ENCODE measurements around the gene B4GALT2. TPM values are rescaled to one million over a fixed set of nuclear protein-coding genes. Genes with fewer than 3 reads are reported as not detected.

The B4GALT2 gene
- total RNA-seq, 1 experiment from 2014 or later: 76.8 TPM

DNA sequence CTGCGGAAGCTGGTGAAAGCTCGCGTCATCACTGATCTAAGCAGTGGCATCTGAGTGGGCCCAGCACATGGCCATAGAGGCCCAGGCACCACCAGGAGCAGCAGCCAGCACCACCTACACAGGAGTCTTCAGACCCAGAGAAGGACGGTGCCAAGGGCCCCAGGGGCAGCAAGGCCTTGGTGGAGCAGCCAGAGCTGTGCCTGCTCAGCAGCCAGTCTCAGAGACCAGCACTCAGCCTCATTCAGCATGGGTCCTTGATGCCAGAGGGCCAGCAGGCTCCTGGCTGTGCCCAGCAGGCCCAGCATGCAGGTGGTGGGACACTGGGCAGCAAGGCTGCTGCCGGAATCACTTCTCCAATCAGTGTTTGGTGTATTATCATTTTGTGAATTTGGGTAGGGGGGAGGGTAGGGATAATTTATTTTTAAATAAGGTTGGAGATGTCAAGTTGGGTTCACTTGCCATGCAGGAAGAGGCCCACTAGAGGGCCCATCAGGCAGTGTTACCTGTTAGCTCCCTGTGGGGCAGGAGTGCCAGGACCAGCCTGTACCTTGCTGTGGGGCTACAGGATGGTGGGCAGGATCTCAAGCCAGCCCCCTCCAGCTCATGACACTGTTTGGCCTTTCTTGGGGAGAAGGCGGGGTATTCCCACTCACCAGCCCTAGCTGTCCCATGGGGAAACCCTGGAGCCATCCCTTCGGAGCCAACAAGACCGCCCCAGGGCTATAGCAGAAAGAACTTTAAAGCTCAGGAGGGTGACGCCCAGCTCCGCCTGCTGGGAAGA lies 48.7 kb upstream of the B4GALT2 start:
- Histone ChIP-seq H3K27me3 (ENCODE audit: insufficient read depth, low read length) (no peaks in the 10 kb centered on the region), H4K20me1 (ENCODE audit: insufficient read depth) (no peaks in the 10 kb centered on the region), H3K36me3 (ENCODE audit: control insufficient read depth in 1 of 2, insufficient read depth in 2 of 2, low read length in 2 of 2) (no peaks in the 10 kb centered on the region), H3K4me3 (replicated peaks in 1 of 2; ENCODE audit: low read depth in 1 of 2, low read length in 2 of 2) (peak overlapping the region in 1 of 2 experiments; percentile 32; a peak in 1 of 4 replicates), H3K79me2 (ENCODE audit: insufficient read depth, low read length) (peaks cover 6% of the 10 kb centered on the region; the same call in 1 of the 2 replicates), H3K9ac (ENCODE audit: low read length) (peak overlapping the region; percentile 42), H3K9me2 (ENCODE audit: insufficient read depth) (no peaks in the 10 kb centered on the region), H3K27ac (ENCODE audit: low read depth, low read length) (peak overlapping the region; percentile 73), H2AFZ (ENCODE audit: low read depth, low read length, poor library complexity, severe bottlenecking) (no peak overlapping the region), H3K9me3 (ENCODE audit: control insufficient read depth in 1 of 2, insufficient read depth in 1 of 2, low read depth in 1 of 2, low read length in 2 of 2) (no peaks in the 10 kb centered on the region), H3K4me2 (ENCODE audit: low read length) (peak overlapping the region; percentile 75), H3K4me1 (ENCODE audit: control insufficient read depth in 1 of 2, insufficient read depth in 2 of 2, low read length in 2 of 2) (peaks cover 37 to 96% of the 10 kb centered on the region in 2 experiments)
- peak; percentile 23 for ATAC-seq
- RAD21 ChIA-PET (ENCODE audit: low non-redundant PET in 1 of 2, low total read pairs in 2 of 2, uncharacterized antibody in 2 of 2, unreplicated experiment in 2 of 2): interaction anchor here (1.0 to 3.5 kb wide), 4 partner anchors 73 to 167 kb away, joined by 3 to 21 read pairs (median 4); no protein-coding TSS in a partner anchor
- peak; percentile 49 for DNase-seq (ENCODE audit: low read depth, low spot score)
- BruUV-seq (replicated peaks): TSS peak; percentile 55
- CTCF ChIA-PET: interaction anchor here (0.5 to 12.2 kb wide), 17 partner anchors 8 to 704 kb away, joined by 3 to 479 read pairs (median 4); partner anchors contain the start of genes IPO13, KDM4A and PTPRF
- TF ChIP-seq ZFX (IDR thresholded peaks at IDR 0.05) (peak; percentile 49; the same call in 1 of the 2 replicates), POLR2AphosphoS5 (IDR thresholded peaks at IDR 0.05; ENCODE audit: low read depth, low read length) (0 out of 2 replicates have a peak, but pooled peaks have one; percentile 6), EZH2phosphoT487 (IDR thresholded peaks at IDR 0.05; ENCODE audit: borderline replicate concordance) (no peak)
- TF ChIP-seq, protein P1, sequence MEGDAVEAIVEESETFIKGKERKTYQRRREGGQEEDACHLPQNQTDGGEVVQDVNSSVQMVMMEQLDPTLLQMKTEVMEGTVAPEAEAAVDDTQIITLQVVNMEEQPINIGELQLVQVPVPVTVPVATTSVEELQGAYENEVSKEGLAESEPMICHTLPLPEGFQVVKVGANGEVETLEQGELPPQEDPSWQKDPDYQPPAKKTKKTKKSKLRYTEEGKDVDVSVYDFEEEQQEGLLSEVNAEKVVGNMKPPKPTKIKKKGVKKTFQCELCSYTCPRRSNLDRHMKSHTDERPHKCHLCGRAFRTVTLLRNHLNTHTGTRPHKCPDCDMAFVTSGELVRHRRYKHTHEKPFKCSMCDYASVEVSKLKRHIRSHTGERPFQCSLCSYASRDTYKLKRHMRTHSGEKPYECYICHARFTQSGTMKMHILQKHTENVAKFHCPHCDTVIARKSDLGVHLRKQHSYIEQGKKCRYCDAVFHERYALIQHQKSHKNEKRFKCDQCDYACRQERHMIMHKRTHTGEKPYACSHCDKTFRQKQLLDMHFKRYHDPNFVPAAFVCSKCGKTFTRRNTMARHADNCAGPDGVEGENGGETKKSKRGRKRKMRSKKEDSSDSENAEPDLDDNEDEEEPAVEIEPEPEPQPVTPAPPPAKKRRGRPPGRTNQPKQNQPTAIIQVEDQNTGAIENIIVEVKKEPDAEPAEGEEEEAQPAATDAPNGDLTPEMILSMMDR (IDR thresholded peaks at IDR 0.05 in 2 of 3, conservative IDR thresholded peaks at IDR 0.05 in 1 of 3; ENCODE audit: borderline replicate concordance in 1 of 3, insufficient read depth in 1 of 3, low read depth in 2 of 3, low read length in 2 of 3): peak in 2 of 3 experiments; percentile 63 to 75; a peak in 4 of 6 replicates
- intact Hi-C loops (cut with micrococcal nuclease): loop anchor here (1.0 to 5.0 kb wide), 4 partner anchors 93 to 403 kb away; no protein-coding TSS in a partner anchor
- POLR2A ChIA-PET: interaction anchor here (0.8 to 3.5 kb wide), 9 partner anchors 11 to 572 kb away, joined by 3 to 22 read pairs (median 3); partner anchors contain the start of gene CDC20

Measured in HCT116 (cell line).